SK-N-SH treated with all-trans-retinoic acid at 6 μM for 48 hours (cell line): Measurements from ENCODE around the gene NBEA.

Source experiments
- ARNTL ChIP-seq: fragments of 450-650 bp; formaldehyde crosslinking; IDR thresholded peaks from 2 replicates; pipeline ENCODE4 v1.5.0; 2020; ENCODE audit warnings: low read depth, mild to moderate bottlenecking, moderate library complexity, borderline replicate concordance
- ESRRG ChIP-seq: fragments of 250-450 bp; sonication (Bioruptor Pico); IDR thresholded peaks from 2 replicates; pipeline ENCODE4 v1.6.1; 2021; ENCODE audit warnings: mild to moderate bottlenecking
- ZFP30 ChIP-seq: fragments of 450-650 bp; formaldehyde crosslinking; IDR thresholded peaks from 2 replicates; pipeline ENCODE4 v1.5.0; 2022; ENCODE audit warnings: mild to moderate bottlenecking, moderate library complexity
- TF ChIP-seq, protein P1 (sequence below): fragments of 250-450 bp; sonication (Bioruptor Pico); IDR thresholded peaks from 2 replicates; pipeline ENCODE4 v1.5.1; 2020; ENCODE audit warnings: low read depth, mild to moderate bottlenecking, moderate library complexity

DNA sequence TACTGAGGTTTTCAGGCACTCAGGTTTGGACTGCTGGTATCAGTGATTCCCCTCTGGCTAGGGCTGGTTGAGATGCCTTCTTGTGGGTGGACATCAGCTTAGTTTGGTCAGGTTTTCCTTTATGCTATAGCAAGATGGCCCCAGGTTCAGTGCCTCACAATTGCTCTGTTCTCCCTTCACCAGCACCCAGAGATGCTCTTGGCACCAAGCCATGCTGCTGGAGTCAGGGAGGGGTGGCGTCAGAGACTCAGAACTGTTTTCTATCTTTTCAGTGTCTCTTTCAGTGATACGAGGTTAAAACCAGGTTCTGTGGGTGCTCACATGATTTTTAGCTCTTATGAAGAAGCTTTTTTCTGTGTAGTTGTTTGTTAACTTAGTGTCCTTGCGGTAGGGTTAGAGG, 96.9 kb downstream of the NBEA start:
- TF ChIP-seq ESRRG (CRISPR knock-in tag) (no peak), ZFP30 (CRISPR knock-in tag) (no peak), ARNTL (CRISPR knock-in tag) (no peak)
- TF ChIP-seq, protein P1, sequence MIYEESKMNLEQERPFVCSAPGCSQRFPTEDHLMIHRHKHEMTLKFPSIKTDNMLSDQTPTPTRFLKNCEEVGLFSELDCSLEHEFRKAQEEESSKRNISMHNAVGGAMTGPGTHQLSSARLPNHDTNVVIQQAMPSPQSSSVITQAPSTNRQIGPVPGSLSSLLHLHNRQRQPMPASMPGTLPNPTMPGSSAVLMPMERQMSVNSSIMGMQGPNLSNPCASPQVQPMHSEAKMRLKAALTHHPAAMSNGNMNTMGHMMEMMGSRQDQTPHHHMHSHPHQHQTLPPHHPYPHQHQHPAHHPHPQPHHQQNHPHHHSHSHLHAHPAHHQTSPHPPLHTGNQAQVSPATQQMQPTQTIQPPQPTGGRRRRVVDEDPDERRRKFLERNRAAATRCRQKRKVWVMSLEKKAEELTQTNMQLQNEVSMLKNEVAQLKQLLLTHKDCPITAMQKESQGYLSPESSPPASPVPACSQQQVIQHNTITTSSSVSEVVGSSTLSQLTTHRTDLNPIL = no peak
